DOHH2 (cell line): Measurements from ENCODE around the gene ONECUT1.

ENCODE experiments used
- CTCF ChIP-seq: fragments of 200-600 bp; sonication (generic); IDR thresholded peaks from one replicate; pipeline ENCODE4 v1.5.1; 2014; ENCODE audit warnings: antibody characterized with exemption, mild to moderate bottlenecking, low read depth, low read length; ENCODE audit not compliant: poor library complexity, severe bottlenecking
- EZH2phosphoT487 ChIP-seq: fragments of 200-600 bp; sonication (generic); IDR thresholded peaks from 2 replicates; pipeline ENCODE4 v1.6.1; 2017; ENCODE audit warnings: borderline replicate concordance, mild to moderate bottlenecking, antibody characterized with exemption, low read length, moderate library complexity, mixed read lengths

DNA sequence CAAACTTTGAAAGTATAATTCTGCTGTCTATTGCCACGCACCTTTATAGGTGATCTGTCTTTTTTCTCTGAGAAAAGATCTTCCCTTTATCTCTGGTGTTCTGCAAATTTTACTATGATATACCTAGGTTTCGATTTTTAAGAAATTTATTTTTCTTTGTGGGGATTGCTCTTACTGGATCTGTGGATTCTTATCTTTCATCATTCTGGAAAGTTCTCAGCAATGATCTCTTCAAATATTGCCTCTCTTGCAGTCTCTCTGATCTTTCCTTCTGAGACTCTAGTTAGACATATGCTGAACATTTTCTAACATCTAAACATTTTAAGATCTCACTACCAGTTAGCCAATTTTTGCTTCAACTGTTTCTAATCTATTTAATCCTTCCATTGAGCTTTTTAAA is 63.9 kb downstream of the ONECUT1 start:
- no peak for TF ChIP-seq CTCF
- TF ChIP-seq EZH2phosphoT487 = no peak
